ENCODE results near the gene MAPK8.

MAPK8 gene

DNA sequence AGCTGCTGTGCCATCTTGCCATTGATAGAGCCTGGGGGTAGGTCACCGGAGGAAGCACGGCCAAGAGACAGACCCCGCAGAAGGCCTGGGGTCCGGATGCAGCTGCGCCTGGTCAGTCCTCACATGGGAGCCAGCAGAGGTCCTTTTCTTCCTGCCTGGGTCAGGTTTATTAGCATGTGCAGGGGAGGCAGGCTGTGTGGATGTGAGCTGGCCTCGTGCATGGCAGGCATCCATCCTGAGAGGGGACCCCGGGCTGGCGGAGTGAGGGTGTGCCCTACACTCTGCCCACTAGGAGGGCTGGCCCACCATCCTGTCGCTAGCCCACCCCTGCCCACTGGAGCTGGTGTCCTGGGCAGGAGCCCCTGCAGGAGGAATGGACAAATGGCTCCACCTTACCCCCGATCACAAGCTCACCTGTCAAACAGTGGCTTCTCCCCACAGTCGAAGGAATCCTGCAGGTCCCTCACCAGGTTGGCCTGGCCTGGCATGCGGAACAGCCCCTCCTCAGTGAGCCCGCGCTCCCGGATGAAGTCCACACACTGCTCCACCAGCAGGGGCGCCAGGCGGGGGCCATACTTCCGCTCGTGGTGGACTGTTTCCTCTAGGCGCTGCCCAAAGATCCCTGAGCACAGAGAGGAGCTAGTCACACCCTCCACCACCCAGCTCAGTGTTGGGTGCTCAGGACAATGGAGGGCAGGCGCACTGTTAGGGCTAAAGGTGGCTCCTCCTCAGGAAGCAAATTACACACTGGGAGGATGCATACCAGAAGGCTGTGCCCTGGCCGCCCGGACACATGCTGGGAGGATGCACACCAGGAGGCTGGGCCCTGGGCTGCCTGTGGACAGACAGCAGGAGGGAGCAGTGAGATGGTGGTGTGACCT, 153.0 kb downstream of the MAPK8 start:
- no peak for DNase-seq (ENCODE audit: low read depth in 2 of 2, low spot score in 1 of 2)

DNA sequence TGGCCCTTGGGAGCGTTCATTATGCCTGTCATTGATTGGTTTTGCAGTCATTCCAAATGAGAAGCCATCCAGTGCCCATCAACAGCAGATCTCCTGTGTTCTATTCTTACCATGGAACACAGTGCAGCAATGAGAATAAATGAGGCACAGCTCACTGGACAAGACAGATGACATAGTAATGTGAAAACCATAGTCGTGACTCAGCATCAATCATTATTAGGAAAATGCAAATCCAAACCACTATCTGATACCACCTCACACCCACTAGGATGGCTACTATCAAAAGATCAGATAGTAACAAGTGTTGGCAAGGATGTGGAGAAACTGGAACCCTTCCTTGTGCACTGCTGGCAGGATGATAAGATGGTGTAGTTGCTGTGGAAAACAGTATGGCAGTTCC, 153.7 kb downstream of the MAPK8 start:
- no peak for DNase-seq (ENCODE audit: low read depth in 2 of 2, low spot score in 1 of 2)

DNA sequence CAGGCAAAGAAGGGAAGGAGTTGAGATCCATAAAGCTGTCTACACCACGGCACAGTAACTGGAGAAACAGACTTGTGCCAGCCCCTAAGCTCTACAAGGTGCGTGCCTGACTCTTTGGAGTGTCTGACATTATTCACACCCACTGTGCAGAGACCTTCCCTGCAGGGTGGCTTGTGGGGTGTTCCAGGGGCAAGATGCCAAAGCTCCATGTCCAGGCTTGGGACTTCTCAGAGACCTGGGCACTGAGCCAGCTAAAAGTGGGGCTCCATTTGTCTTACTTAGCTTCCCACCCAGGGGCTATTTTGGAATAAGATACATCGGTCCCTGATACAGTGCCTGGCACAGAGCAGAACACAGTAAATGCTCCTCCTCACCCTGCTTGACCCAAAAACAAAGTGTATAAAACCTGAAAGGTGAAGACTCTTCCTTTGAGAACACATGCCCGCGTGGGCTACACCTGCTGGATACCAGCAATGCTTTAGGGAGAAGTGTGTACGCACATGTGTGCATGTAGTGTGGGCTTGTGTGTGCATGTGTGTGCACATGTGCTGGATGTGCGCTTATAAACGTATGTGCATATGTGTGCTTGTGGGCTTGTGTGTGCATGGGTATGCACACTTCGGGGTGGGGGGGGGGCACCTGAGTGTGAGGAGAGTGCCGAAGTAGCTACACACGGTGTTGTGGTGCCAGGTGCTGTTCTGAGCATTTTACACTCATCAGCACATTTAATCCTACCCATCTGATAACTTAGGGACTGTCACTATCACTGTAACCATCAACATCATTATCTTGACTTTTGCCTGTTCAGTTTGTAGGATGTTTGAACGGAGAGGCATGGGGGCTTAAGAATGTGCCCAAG, 155.4 kb downstream of the MAPK8 start:
- no peak for DNase-seq (ENCODE audit: low read depth in 2 of 2, low spot score in 1 of 2)

DNA sequence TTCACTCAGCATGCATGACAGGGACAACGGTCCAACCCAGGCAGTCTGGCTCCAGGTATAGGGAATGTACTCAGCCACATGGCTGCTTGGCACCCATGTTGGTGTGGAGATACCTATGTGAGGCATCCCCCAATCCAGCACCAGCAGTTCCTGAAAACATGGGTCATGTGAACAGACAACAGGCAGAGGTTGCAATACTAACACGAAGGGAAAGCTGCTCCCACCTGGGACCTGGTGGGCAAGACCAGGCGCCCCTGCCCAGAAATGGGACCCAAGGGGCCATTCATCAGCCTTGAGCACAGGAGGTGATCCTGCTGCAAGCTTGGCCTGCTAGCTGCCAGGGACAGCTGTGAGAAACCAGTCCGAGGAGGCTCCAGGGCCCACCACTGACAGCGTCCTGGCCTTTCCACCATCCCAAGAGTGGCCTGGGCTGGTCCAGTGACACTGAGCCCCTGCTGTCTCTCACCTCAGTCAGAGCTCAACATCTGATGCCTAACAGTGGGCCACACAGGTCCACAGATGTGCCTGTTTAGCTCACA, 156.1 kb downstream of the MAPK8 start:
- DNase-seq (ENCODE audit: low read depth in 2 of 2, low spot score in 1 of 2), result no peak

DNA sequence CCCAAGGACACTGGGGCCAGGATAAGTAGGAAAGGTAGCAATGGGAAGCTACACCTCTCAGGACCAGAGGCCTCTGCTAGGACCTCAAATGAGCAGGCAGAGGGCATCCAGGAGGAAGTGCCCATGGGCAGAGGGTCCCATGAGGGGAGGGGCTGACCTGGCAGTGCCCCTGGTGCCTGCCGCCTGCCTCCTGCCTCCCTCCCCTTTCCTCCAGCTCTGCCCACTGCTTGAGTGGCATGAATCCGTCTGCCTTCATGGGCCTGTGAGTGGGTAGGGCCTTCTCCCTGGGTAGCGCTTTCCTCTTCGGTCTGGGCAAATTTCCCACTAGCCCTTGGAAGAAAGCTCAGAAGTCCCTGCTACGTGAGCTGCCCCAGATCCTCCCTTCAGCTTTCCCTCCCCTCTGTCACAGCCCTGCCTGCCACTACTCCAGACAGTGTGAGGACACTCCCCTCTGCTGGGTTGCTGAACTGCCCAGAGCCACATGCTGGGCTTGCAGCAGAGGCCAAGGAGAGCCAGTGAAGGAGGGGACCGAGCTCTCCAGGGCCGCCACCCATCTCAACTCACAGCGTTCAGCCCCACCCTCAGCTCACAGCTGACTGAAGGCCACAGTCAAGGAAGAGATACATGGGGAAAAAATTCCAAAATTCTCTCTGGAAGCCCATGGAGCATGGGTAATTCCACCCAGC, 157.0 kb downstream of the MAPK8 start:
- DNase-seq (ENCODE audit: low read depth in 2 of 2, low spot score in 1 of 2), result no peak

DNA sequence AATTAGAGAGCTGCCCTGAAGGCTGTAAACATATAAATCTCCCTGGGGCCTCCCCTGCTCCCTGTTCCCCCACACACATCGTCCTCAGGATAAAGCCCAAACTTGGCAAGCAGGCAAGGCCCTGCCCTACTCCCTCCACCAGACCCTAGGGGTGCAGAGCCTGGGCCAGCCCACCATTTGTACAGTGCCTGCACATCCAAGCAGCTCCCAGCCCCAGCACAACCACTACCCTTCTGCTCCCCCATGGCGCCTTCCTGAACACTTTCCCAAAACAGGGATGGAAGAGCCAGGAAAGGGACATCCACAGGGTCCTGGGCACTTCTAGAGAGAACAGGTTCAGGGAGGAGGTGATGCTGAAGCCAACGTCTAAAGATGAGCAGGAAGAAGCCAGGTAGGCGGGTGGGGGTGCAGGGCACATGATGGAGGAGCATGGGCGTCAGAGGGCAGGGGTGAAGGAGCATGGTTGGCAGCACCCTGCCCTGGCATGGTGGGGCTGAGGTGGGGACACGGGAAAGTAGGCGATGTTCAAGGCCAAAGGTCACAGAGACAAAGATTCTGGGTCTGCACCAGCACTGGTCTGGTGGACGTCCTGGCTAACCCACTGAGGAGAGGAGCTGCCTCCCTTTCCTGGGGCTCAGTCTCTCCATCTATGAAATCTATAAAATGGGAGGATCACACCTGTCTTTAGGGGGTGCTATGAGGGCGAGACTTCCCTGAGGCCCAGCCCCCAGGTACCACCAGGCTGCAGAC, 157.8 kb downstream of the MAPK8 start:
- no peak for DNase-seq (ENCODE audit: low read depth in 2 of 2, low spot score in 1 of 2)

DNA sequence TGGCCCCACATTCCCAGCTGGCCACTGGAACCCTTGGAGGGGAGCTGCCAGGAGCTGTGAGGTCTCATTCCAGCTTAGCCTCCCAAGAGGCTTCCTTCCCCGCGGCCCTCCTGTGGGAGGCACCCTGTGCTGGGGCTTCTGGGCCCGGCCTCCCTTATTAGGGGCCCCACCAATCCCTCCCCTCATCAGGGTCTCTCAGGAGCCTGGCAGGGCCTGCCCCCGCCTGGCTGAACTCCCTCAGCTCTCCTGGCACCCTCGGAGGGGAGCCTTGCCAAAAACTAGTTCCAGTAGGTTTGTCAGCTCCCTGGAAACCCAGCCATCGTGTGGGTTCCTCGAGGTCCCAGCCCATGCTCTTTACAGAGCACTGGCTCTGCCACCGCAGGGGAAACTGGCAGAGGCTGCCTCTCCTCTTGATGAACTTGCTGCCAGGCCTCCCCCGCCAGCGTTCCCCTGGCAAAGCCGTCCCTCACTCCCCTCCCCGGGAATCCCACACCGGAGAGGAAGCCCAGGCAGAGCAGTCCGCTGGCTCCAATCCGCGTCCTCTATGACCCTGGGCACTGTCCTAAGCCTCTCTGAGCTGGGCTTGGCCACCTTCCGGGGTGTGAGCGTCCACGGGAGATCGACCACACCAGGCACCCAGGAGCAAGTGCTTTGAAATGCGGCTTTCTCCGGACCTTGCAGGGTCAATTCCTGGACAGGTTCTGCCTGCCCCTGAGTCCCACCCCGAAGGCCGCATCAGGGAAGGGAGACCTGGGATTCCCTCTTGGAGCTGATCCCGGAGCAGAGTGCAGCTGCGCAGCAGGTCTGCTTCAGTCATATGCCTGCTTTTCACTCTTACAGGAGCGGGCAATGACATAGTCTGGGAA, 158.6 kb downstream of the MAPK8 start:
- DNase-seq (ENCODE audit: low read depth in 2 of 2, low spot score in 1 of 2), result no peak

DNA sequence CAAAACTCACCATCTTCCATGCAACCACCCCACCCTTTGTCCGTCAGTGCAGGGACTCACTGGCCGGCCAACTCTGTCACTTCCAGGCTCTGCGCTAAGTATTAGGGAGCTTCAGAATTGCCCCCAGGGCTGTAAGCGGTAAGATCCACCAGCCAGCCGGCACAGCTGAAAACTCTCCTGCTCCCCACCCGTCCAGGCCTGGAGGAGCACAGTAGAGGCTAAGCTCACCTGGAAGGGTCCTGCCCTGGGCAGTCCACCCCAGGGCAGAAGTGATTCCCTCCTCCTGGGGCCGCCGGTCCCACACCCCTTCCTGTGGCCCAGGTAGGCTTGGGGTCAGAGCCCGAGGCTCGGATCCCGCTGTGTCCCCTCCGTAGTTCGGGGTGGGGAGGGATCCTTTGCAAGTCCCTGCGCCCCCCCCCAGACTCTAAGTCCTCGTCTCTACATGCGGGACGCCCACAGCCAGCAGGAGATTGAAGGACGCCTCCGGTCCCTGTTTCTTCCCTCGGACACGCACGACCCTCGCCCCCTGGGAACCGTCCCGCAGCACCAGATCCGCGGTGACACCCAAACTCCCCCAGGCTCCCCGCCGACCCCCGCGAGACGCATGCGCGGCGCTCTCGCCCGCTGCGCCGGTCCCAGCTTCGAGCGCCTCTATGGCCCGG, 159.5 kb downstream of the MAPK8 start:
- DNase-seq (ENCODE audit: low read depth in 2 of 2, low spot score in 1 of 2), result no peak

DNA sequence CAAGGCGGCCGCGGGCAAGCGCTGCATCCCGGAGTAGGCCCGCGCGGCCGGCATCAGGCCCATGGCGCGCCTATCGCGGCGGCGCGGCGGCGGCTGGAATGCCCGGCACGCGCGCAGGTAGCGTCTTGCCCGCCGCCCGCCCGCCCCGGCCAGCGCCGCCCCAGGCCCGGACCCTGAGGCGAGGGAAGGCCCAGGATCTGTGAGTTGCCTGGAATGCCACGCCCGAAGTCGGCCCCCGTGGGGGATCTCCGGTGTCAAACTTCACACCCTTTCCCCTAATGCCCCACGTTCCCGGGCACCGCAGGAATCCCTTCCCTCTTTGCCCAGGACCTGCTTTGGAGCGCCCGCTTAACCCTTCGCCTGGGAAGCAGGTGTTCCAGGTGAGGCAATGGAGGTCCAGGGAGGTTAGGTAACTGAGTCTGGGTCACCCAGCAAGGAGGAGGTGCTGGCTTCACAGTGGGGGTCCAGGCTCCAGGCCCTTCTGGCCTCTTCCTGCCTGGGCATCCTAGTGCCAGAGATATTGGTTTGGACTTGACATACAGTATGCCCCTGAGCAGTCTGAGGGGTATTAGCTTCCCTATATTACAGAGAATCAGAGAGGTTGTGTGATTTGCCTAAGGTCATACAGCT, 160.2 kb downstream of the MAPK8 start:
- no peak for DNase-seq (ENCODE audit: low read depth in 2 of 2, low spot score in 1 of 2)

DNA sequence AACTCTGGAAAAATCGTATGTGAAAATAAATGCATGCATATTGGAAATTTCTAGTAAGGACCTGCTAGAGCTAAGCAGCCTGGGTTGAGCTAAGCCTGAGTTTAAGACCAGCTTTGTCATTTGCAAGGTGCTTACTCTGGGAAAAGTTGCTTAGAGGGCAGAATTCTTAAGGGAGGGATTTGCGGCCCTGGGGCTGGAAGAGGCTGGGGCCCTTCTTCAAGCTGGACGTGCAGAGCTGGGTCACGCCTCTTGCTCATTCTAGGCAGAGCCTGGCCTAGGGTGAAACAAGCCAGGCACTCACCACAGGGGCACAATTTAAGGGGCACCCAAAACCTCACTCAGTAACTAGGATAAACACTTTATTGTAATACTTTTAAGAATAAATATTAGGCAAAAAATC, 161.2 kb downstream of the MAPK8 start:
- DNase-seq (ENCODE audit: low read depth in 2 of 2, low spot score in 1 of 2), result no peak

DNA sequence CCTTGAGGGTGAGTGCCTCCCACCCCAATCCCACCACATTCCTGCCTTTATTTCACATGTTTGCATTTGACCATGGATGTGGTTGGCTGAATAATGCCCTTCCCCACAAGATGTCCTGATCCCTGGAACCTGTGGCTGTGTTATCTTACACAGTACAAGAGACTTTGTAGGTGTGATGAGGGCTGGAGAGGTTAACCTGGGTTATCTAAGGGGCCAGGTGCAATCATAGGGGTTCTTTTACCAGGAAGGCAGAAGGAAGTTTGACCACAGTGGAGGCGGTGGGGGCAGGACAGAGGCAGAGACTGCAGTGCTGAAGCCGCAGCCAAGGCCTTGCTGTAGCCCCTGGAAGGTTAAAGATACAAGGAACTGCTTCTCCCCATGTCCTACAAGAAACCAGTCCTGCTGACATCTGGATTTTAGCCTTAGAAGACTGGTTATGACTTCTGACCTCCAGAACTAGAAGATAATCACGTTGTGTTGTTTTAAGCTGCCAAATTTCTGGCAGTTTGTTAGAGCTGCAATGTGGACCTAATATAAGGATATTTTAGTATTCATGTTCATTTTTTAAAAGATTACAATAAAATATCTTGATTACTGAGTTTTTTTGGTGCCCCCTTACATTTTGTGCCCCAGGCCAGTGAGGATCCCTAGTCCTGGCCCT, 161.8 kb downstream of the MAPK8 start:
- no peak for DNase-seq (ENCODE audit: low read depth in 2 of 2, low spot score in 1 of 2)

DNA sequence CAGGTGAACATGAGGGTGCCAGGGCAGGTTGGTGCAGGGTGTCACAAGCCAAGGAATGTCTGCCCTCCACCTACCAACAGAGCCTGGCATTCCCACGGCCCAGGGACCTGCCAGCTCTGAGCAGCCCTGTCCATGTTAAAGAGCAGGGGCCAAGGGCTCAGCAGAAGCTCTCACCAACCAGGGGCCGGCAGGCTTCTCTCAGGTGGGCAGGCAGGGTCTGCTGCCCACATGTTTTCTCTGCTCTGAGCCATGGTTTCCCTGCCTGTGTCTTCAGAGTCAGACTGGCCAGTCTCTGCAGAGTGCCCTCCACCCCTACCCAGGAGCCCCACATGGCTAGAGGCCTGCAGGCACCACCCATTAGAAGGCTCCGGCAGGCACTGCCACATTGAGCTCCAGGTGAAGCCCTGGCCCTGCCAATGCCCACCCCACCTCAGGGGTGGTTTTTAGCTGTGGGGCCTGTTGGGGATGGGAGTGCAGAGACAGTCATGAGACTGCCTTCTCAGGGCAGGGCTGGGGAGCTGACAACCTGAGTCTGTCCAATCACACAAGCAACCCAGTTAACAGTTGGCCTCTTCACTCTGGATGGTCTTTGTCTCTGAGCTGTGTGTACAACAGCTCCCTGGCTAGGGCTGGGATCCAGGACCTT, 162.5 kb downstream of the MAPK8 start:
- DNase-seq (ENCODE audit: low read depth in 2 of 2, low spot score in 1 of 2), result no peak

DNA sequence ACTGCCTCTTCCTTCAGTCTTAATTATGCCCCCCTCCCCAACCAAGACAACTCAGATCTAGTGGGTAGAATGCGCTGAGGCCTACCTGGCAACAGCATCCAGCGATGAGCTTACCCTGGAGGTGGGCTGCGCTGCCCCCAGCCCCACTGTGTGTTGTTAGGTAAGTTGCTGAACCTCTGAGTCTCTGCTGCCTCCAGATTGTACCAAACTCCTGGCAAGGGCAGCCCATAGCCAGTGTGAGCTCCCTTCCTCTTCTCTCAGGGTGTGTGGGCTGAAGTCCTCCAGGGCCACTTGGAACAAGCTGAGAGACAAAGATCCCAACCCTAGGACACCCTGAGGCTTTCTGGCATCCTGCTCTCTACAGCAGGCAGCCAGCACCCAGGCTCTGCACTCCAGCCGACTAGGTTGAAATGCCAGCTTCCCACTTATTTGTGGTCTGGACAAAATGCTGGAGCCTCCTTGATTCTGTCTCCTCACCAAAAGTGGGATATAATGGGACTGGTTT, 163.1 kb downstream of the MAPK8 start:
- DNase-seq (ENCODE audit: low read depth in 2 of 2, low spot score in 1 of 2), result no peak

DNA sequence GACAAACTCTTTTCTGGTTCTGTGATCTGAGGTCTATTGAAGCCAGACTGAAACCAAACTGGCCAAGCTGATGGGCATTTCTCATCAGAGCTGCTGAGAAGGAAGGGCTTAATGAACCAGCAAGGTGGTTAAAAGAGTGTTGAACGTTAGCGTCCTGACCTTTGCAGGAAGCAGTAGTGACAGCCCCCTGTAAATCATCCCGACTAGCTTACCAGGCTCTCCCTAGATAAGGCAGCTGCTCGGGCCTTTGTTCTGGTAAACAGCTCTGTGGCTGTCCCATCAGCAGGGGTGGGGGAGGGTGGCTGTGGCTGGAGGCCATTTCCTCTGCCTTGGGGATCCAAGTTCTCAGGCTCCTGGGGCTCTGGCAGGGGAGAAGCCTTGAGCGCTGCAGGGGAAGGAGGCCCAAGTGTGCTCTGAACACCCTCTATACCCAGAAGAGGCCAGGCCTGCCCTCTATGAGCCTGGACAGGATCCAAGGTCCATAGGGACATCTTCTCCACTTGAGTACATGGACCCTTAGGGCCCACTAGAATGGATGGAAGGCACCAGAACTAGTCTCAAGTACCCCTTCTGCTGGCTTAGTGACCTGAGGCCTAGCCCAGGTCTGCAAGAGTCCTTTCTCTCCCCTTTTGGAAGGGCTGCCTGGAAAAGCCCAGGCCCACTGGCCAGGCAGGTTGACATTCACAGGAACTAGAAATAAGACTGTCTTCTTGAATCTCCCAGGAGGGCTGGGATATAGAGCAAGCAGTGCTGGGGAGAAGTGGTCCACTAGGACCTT, 163.8 kb downstream of the MAPK8 start:
- DNase-seq (ENCODE audit: low read depth in 2 of 2, low spot score in 1 of 2), result no peak

DNA sequence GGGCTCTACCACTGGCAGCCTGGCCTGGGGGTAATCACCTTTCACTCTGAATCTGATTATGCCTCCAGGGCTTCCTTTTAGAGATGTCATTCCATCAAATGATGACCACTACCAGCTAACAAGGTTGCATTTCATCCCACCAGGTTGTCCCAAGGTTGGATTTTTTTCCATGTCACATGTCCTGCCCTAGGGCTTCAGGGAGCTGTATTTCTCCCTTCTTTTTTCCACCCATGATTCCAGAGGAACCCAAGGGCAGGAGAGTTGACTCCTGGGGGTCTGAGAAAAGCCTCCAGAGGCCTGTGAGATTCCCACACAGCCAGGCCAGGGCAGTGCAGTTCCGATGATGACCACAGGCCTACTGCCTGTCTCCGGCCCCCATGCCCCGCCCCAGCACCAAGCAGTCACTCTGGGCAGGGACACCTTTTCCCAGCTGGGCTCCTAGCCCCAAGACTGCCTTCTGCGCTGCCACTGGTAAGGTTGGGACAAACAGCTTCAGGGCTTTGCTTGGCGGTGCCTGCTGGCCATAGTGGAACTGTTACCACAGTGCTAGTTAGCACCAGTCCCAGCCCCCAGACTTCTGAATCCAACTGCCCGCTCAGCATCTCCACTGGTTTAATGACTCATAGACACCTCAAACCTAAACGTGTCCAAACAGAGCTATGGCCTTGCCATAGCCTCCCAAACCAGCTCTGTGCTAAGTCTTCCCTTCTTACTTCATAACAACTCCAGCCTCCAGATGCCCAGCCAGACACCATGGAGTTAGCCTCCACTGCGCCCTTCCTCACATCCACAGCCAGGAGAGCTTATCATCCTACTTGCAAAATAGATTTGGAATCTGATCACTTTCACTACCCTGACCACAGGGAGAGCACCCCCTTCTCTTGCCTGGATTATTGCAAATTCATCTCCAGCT, 164.7 kb downstream of the MAPK8 start:
- no peak for DNase-seq (ENCODE audit: low read depth in 2 of 2, low spot score in 1 of 2)
